Limb (tissue), 2 donors: Measurements from ENCODE around the gene HOMER2.
"Not testable (repeated sequence)": the region's sequence is repeated elsewhere in the genome, so short reads cannot be mapped to it uniquely, and the experiment has no call there.

Source experiments
- DNase-seq, 2 donors: peaks; one replicate each; pipeline ENCODE4 v3.0.0-alpha.2; 2016; ENCODE audit errors: extremely low spot score in 2 of 2

The HOMER2 gene

GRCh38 chr15:82835391-82835917 lies 117.1 kb downstream of the HOMER2 start:
- DNase-seq, result no peak

- DNase-seq, result no peak
These were observed 119.2 kb downstream of the HOMER2 start for GRCh38 chr15:82833362-82833682.

- DNase-seq, result no peak
These were observed 119.7 kb downstream of the HOMER2 start for GRCh38 chr15:82832601-82833361.

GRCh38 chr15:82831894-82832600 lies 120.5 kb downstream of the HOMER2 start:
- no peak for DNase-seq

GRCh38 chr15:82830427-82831173 lies 121.9 kb downstream of the HOMER2 start:
- no peak for DNase-seq

GRCh38 chr15:82829234-82829633 lies 123.3 kb downstream of the HOMER2 start:
- no peak for DNase-seq

- no peak for DNase-seq
These were observed 124.4 kb downstream of the HOMER2 start for GRCh38 chr15:82828075-82828474.

GRCh38 chr15:82823049-82823448 lies 129.5 kb downstream of the HOMER2 start:
- DNase-seq, result no peak

- not testable (repeated sequence) for DNase-seq
These were observed 130.7 kb downstream of the HOMER2 start for GRCh38 chr15:82821851-82822250.

GRCh38 chr15:82821396-82821795 lies 131.1 kb downstream of the HOMER2 start:
- DNase-seq, result not testable (repeated sequence)

- DNase-seq, result no peak
These were observed 132.4 kb downstream of the HOMER2 start for GRCh38 chr15:82820128-82820527.

- no peak for DNase-seq
These were observed 139.5 kb downstream of the HOMER2 start for GRCh38 chr15:82812994-82813393.

GRCh38 chr15:82810890-82811426 lies 141.6 kb downstream of the HOMER2 start:
- no peak for DNase-seq

GRCh38 chr15:82810061-82810889 lies 142.2 kb downstream of the HOMER2 start:
- DNase-seq, result peak in 1 of 2 donors; percentile 8

GRCh38 chr15:82809308-82810060 lies 143.0 kb downstream of the HOMER2 start, which contains the start of gene WHAMM:
TSS of gene WHAMM (plus strand) at chr15:82809628. CDS start at chr15:82809727, 99 bp downstream.
- DNase-seq, result peak; percentile 96 to 97

GRCh38 chr15:82808634-82809041 lies 143.9 kb downstream of the HOMER2 start:
- no peak for DNase-seq

GRCh38 chr15:82807920-82808633 lies 144.4 kb downstream of the HOMER2 start:
- no peak for DNase-seq

- DNase-seq, result peak; percentile 2 to 32
These were observed 146.5 kb downstream of the HOMER2 start, which contains the start of gene FSD2 for GRCh38 chr15:82805994-82806406. TSS of gene FSD2 (minus strand) at chr15:82806069. CDS start at chr15:82787390, 18,679 bp downstream.

GRCh38 chr15:82804575-82804949 lies 148.0 kb downstream of the HOMER2 start:
- DNase-seq, result no peak
